ENCODE measurements around the gene SDR9C7.

GRCh38 chr12:56935157-56935556 lies 949 bp upstream of the SDR9C7 start:
- no peak for TF ChIP-seq CTCF (IDR thresholded peaks at IDR 0.05)
- TF ChIP-seq POLR2AphosphoS5 (IDR thresholded peaks at IDR 0.05), result no peak
- TF ChIP-seq EP300 (IDR thresholded peaks at IDR 0.05), result no peak
- no peak for TF ChIP-seq POLR2A (IDR thresholded peaks at IDR 0.05)
